ENCODE data around the gene MAP3K2. TPM values are rescaled to one million over a fixed set of nuclear protein-coding genes. Genes with fewer than 3 reads are reported as not detected.

MAP3K2 gene
- total RNA-seq, 1 experiment from 2014 or later = 54.8 TPM

- no peak overlapping the region for H3K4me3 ChIP-seq (ENCODE audit: low read depth, low read length, poor library complexity, severe bottlenecking)
- no peaks in the 10 kb centered on the region for H3K36me3 ChIP-seq (ENCODE audit: insufficient read depth, low read length, poor library complexity, severe bottlenecking)
- H3K27me3 ChIP-seq (replicated peaks; ENCODE audit: insufficient read depth, low read depth, low read length, poor library complexity) = no peaks in the 10 kb centered on the region
- BruUV-seq (replicated peaks) = no TSS peak
- ChIA-PET POLR2A (ENCODE audit: low non-redundant PET) (interaction anchor here (0.6 kb wide), 2 partner anchors 9 to 30 kb away, joined by 3 to 5 read pairs; no protein-coding TSS in a partner anchor), CTCF (interaction anchor here (1.0 kb wide), 1 partner anchor 23 kb away, joined by 3 read pairs; no protein-coding TSS in a partner anchor)
- H3K9me3 ChIP-seq (ENCODE audit: low read depth, low read length, poor library complexity, severe bottlenecking) = no peaks in the 10 kb centered on the region
- TF ChIP-seq CTCF (conservative IDR thresholded peaks at IDR 0.05; ENCODE audit: low read depth, low read length) (no peak), EZH2 (IDR thresholded peaks at IDR 0.05; ENCODE audit: borderline replicate concordance, low read depth, low read length, poor library complexity, severe bottlenecking) (no peak)
- peak; percentile 43 for DNase-seq (ENCODE audit: low spot score)
- no peak overlapping the region for H3K27ac ChIP-seq (ENCODE audit: low read depth, low read length, poor library complexity, severe bottlenecking)
- H3K4me1 ChIP-seq (ENCODE audit: insufficient read depth, low read length, poor library complexity, severe bottlenecking) = no peaks in the 10 kb centered on the region
- intact Hi-C loops (cut with micrococcal nuclease; ENCODE audit: unreplicated experiment) = no loop called here
Observed at GRCh38 chr2:127365211-127365643, 22.5 kb downstream of the MAP3K2 start.

GRCh38 chr2:127362971-127363370 is 24.8 kb downstream of the MAP3K2 start:
- ChIA-PET POLR2A (ENCODE audit: low non-redundant PET) (no interaction called here), CTCF (no interaction called here)
- Histone ChIP-seq H3K4me1 (ENCODE audit: insufficient read depth, low read length, poor library complexity, severe bottlenecking) (no peaks in the 10 kb centered on the region), H3K27me3 (replicated peaks; ENCODE audit: insufficient read depth, low read depth, low read length, poor library complexity) (no peaks in the 10 kb centered on the region), H3K9me3 (ENCODE audit: low read depth, low read length, poor library complexity, severe bottlenecking) (no peaks in the 10 kb centered on the region), H3K36me3 (ENCODE audit: insufficient read depth, low read length, poor library complexity, severe bottlenecking) (no peaks in the 10 kb centered on the region), H3K4me3 (ENCODE audit: low read depth, low read length, poor library complexity, severe bottlenecking) (no peak overlapping the region), H3K27ac (ENCODE audit: low read depth, low read length, poor library complexity, severe bottlenecking) (no peak overlapping the region)
- TF ChIP-seq CTCF (conservative IDR thresholded peaks at IDR 0.05; ENCODE audit: low read depth, low read length) = no peak
- TF ChIP-seq EZH2 (IDR thresholded peaks at IDR 0.05; ENCODE audit: borderline replicate concordance, low read depth, low read length, poor library complexity, severe bottlenecking) = no peak
- intact Hi-C loops (cut with micrococcal nuclease; ENCODE audit: unreplicated experiment) = no loop called here
- no TSS peak for BruUV-seq (replicated peaks)
- no peak for DNase-seq (ENCODE audit: low spot score)

GRCh38 chr2:127361929-127362885 is 25.6 kb downstream of the MAP3K2 start:
- H3K9me3 ChIP-seq (ENCODE audit: low read depth, low read length, poor library complexity, severe bottlenecking) = no peaks in the 10 kb centered on the region
- no peaks in the 10 kb centered on the region for H3K4me1 ChIP-seq (ENCODE audit: insufficient read depth, low read length, poor library complexity, severe bottlenecking)
- H3K36me3 ChIP-seq (ENCODE audit: insufficient read depth, low read length, poor library complexity, severe bottlenecking) = no peaks in the 10 kb centered on the region
- H3K27me3 ChIP-seq (replicated peaks; ENCODE audit: insufficient read depth, low read depth, low read length, poor library complexity) = no peaks in the 10 kb centered on the region
- ChIA-PET POLR2A (ENCODE audit: low non-redundant PET) (no interaction called here), CTCF (no interaction called here)
- no peak overlapping the region for H3K4me3 ChIP-seq (ENCODE audit: low read depth, low read length, poor library complexity, severe bottlenecking)
- TF ChIP-seq EZH2 (IDR thresholded peaks at IDR 0.05; ENCODE audit: borderline replicate concordance, low read depth, low read length, poor library complexity, severe bottlenecking) (no peak), CTCF (conservative IDR thresholded peaks at IDR 0.05; ENCODE audit: low read depth, low read length) (no peak)
- no TSS peak for BruUV-seq (replicated peaks)
- H3K27ac ChIP-seq (ENCODE audit: low read depth, low read length, poor library complexity, severe bottlenecking) = no peak overlapping the region
- DNase-seq (ENCODE audit: low spot score) = no peak
- intact Hi-C loops (cut with micrococcal nuclease; ENCODE audit: unreplicated experiment) = no loop called here

All from A673 (cell line).